A549 (cell line): ENCODE measurements around the gene ZMYM5. TPM values are rescaled to one million over a fixed set of nuclear protein-coding genes. Genes with fewer than 3 reads are reported as not detected.
A peak's percentile ranks its signal among the peaks of the same experiment; 100 is the strongest.
"Not testable (repeated sequence)": the region's sequence is repeated elsewhere in the genome, so short reads cannot be mapped to it uniquely, and the experiment has no call there.

ENCODE experiments used
- ATAC-seq, 2 experiments: fragments of 200-7000 bp in 1 of 2; fragments of >200 bp in 1 of 2; cut with Nextera tagmentation in 1 of 2; cut with Tn5 transposase in 1 of 2; 3 replicates each; pipeline versions ENCODE4 v1.8.0 to v1.9.1; 2018 to 2020; ENCODE audit warnings: mild to moderate bottlenecking in 1 of 2, moderate library complexity in 1 of 2
- CTCF ChIA-PET: fragments of 300-600 bp; sonication (Branson Sonifier 250); formaldehyde crosslinking; extraction: SDS; loops from one replicate; lab custom pipeline; 2021; ENCODE audit warnings: antibody characterized with exemption, inconsistent platforms; lab: Yijun Ruan, JAX
- POLR2A ChIA-PET: fragments of 350-600 bp; formaldehyde crosslinking; extraction: SDS; loops from one replicate; lab custom pipeline; 2021; ENCODE audit warnings: antibody characterized with exemption, inconsistent platforms; lab: Yijun Ruan, JAX
- DNase-seq, 2 experiments: peaks; one replicate each; pipeline versions ENCODE4 v3.0.0 to v3.0.0-alpha.2; 2011 to 2016; ENCODE audit warnings: low read depth in 1 of 2, low spot score in 1 of 2
- FAIRE-seq: peaks from 2 replicates; lab custom pipeline; 2011; peaks lifted over from hg19 to GRCh38; lab: Jason Lieb, UNC
- H3K27ac ChIP-seq, 2 experiments: fragments of >200 bp; sonication (Bioruptor Twin); formaldehyde crosslinking; 3 replicates each; pipeline ENCODE4 v1.5.1; 2016 to 2017
- H3K4me1 ChIP-seq: fragments of >200 bp; sonication (Bioruptor Twin); formaldehyde crosslinking; 3 replicates; pipeline ENCODE4 v1.6.1; 2016
- H3K4me2 ChIP-seq: fragments of >200 bp; sonication (Bioruptor Twin); formaldehyde crosslinking; 3 replicates; pipeline ENCODE4 v1.6.1; 2016
- H3K4me3 ChIP-seq: fragments of >200 bp; sonication (Bioruptor Twin); formaldehyde crosslinking; 3 replicates; pipeline ENCODE4 v1.5.1; 2016
- H3K9me3 ChIP-seq: fragments of >200 bp; sonication (Bioruptor Twin); formaldehyde crosslinking; 3 replicates; pipeline ENCODE4 v1.6.1; 2016
- BCL3 ChIP-seq: fragments of >200 bp; sonication (Bioruptor Twin); formaldehyde crosslinking; IDR thresholded peaks from 3 replicates; pipeline ENCODE4 v1.6.1; 2016
- CBX8 ChIP-seq: fragments of 200-600 bp; sonication (generic); IDR thresholded peaks from 2 replicates; pipeline ENCODE4 v1.6.1; 2016
- CTCF ChIP-seq: fragments of >200 bp; sonication (Bioruptor Twin); formaldehyde crosslinking; IDR thresholded peaks from 3 replicates; pipeline ENCODE4 v1.5.1; 2016
- E2F6 ChIP-seq: IDR thresholded peaks from 2 replicates; pipeline ENCODE4 v1.6.1; 2012; ENCODE audit warnings: low read depth, borderline replicate concordance
- ELK1 ChIP-seq: fragments of 150-350 bp; IDR thresholded peaks from 2 replicates; pipeline ENCODE4 v1.6.1; 2014; ENCODE audit warnings: low read depth, mild to moderate bottlenecking, low read length
- EP300 ChIP-seq, 2 experiments: fragments of >200 bp; sonication (Bioruptor Twin); formaldehyde crosslinking; IDR thresholded peaks; 2 replicates in 1 of 2; 3 replicates in 1 of 2; pipeline ENCODE4 v1.6.1; 2016 to 2017
- ESRRA ChIP-seq: fragments of 150-350 bp; IDR thresholded peaks from 2 replicates; pipeline ENCODE4 v1.6.1; 2014; ENCODE audit warnings: mild to moderate bottlenecking, low read length, borderline replicate concordance
- FOSB ChIP-seq: fragments of 250-450 bp; sonication (Bioruptor Pico); IDR thresholded peaks from 2 replicates; pipeline ENCODE4 v1.5.0; 2020; ENCODE audit warnings: mild to moderate bottlenecking, moderate library complexity
- FOSL2 ChIP-seq, 2 experiments: fragments of 450-650 bp in 1 of 2; fragments of >200 bp in 1 of 2; sonication (Bioruptor Twin) in 1 of 2; formaldehyde crosslinking; IDR thresholded peaks; 2 replicates each; pipeline versions ENCODE4 v1.5.0 to v1.6.1; 2016 to 2020; ENCODE audit warnings: mild to moderate bottlenecking in 1 of 2, moderate library complexity in 1 of 2
- HOXA7 ChIP-seq: fragments of 250-450 bp; sonication (Bioruptor Pico); IDR thresholded peaks from 2 replicates; pipeline ENCODE4 v1.5.0; 2020; ENCODE audit warnings: mild to moderate bottlenecking, moderate library complexity
- JUN ChIP-seq, 2 experiments: fragments of >200 bp; sonication (Bioruptor Twin); formaldehyde crosslinking; IDR thresholded peaks; 2 replicates in 1 of 2; 3 replicates in 1 of 2; pipeline ENCODE4 v1.6.1; 2016 to 2017
- JUNB ChIP-seq: fragments of >200 bp; sonication (Bioruptor Twin); formaldehyde crosslinking; IDR thresholded peaks from 2 replicates; pipeline ENCODE4 v1.6.1; 2016
- KDM1A ChIP-seq: fragments of 200-600 bp; sonication (generic); IDR thresholded peaks from 2 replicates; pipeline ENCODE4 v1.6.1; 2016; ENCODE audit warnings: low read depth, mild to moderate bottlenecking
- MAX ChIP-seq: IDR thresholded peaks from 2 replicates; pipeline ENCODE4 v1.6.1; 2012
- MYC ChIP-seq: IDR thresholded peaks from 2 replicates; pipeline ENCODE4 v1.6.1; 2012; ENCODE audit warnings: mild to moderate bottlenecking, inconsistent platforms, low read length, improper control_type of control experiment, borderline replicate concordance
- NFE2L2 ChIP-seq: fragments of 150-350 bp; conservative IDR thresholded peaks from 2 replicates; pipeline ENCODE4 v1.6.1; 2014; ENCODE audit warnings: low read length
- PHF8 ChIP-seq: fragments of 200-600 bp; sonication (generic); IDR thresholded peaks from 2 replicates; pipeline ENCODE4 v1.6.1; 2016; ENCODE audit warnings: low read depth, mild to moderate bottlenecking, antibody characterized with exemption, moderate library complexity, borderline replicate concordance
- POLR2A ChIP-seq: IDR thresholded peaks from 2 replicates; pipeline ENCODE4 v1.6.1; 2012; ENCODE audit warnings: mild to moderate bottlenecking, low read length
- RFX5 ChIP-seq: fragments of 450-650 bp; IDR thresholded peaks from 2 replicates; pipeline ENCODE4 v1.7.1; 2014; ENCODE audit warnings: antibody characterized with exemption, mild to moderate bottlenecking, moderate library complexity
- SREBF2 ChIP-seq: fragments of 450-650 bp; IDR thresholded peaks from 2 replicates; pipeline ENCODE4 v1.6.1; 2014; ENCODE audit warnings: mild to moderate bottlenecking, moderate library complexity
- ZC3H11A ChIP-seq: fragments of 450-650 bp; IDR thresholded peaks from 2 replicates; pipeline ENCODE4 v1.6.1; 2014; ENCODE audit warnings: antibody characterized with exemption, mild to moderate bottlenecking
- WGBS: methylation state at CpG from one replicate; pipeline ENCODE4 v1.1.6; 2017; ENCODE audit errors: missing lambda C conversion rate; 5-methylcytosine and 5-hydroxymethylcytosine counted together
- polyA plus RNA-seq, 4 experiments: library from polyadenylated mRNA; depleted of rRNA in 3 of 4; stranded (reverse); fragments of >200 nt; fragmentation: RNase III in 1 of 4; extraction: RNeasy Plus Mini Kit Qiagen cat#74134 plus additional on column Dnase treatment in 1 of 4; gene quantifications; 2 replicates in 3 of 4; 3 replicates in 1 of 4; pipeline ENCODE4 v1.2.3, GENCODE V29; 2011 to 2017

Gene ZMYM5
- polyA plus RNA-seq, 2 of the 4 experiments (the other 2 are of a cell fraction): 6.1 to 14.3 TPM

GRCh38 chr13:19782727-19783682, 80.4 kb downstream of the ZMYM5 start, which contains the start of gene PSPC1:
Gene PSPC1 (minus strand): TSS chr13:19782945. CDS start chr13:19782757, 188 bp downstream.
- not testable (repeated sequence) for H3K4me1 ChIP-seq, FAIRE-seq, H3K9me3 ChIP-seq
- peak within 1 kb of the TSS; percentile 93 for H3K4me3 ChIP-seq
- ATAC-seq (peak; percentile 93 to 96), DNase-seq (peak; percentile 75 to 94)
- 23% methylated on average over 46 of the region's 50 CpGs for WGBS
- peak within 1 kb of the TSS; percentile 96 for H3K27ac ChIP-seq
- TF ChIP-seq JUN (IDR thresholded peaks at IDR 0.05) (peak; percentile 68 to 79; a peak in 3 of 5 replicates), E2F6 (0 out of 2 replicates have a peak, but pooled peaks have one; percentile 17), BCL3 (peak; percentile 17; the same call in 1 of the 3 replicates), PHF8 (peak; percentile 46), POLR2A (peak; percentile 89), MAX (0 out of 2 replicates have a peak, but pooled peaks have one; percentile 36)
- ChIA-PET CTCF (interaction anchor here (1.0 to 1.1 kb wide), 2 partner anchors 13 to 81 kb away, joined by 3 read pairs; no protein-coding TSS in a partner anchor), POLR2A (interaction anchor here (0.7 to 2.3 kb wide), 6 partner anchors 12 to 183 kb away, joined by 3 to 9 read pairs (median 4); partner anchors contain the start of genes MPHOSPH8 and ZMYM5)
- peak within 1 kb of the TSS; percentile 84 for H3K4me2 ChIP-seq

- Histone ChIP-seq H3K4me1 (peaks cover 3% of the 10 kb centered on the region; the same call in 1 of the 3 replicates), H3K9me3 (no peaks in the 10 kb centered on the region), H3K27ac (peak overlapping the region; percentile 96), H3K4me2 (peak overlapping the region; percentile 84), H3K4me3 (peak overlapping the region; percentile 93)
- peak; percentile 1 to 12 for DNase-seq
- peak; percentile 77 to 79 for ATAC-seq
- TF ChIP-seq ZC3H11A (no peak), FOSB (no peak), NFE2L2 (no peak), KDM1A (no peak), SREBF2 (no peak), MYC (no peak), EP300 (IDR thresholded peaks at IDR 0.05) (no peak), ESRRA (no peak), CTCF (no peak), JUNB (no peak), FOSL2 (IDR thresholded peaks at IDR 0.05) (no peak), FOSL2 (CRISPR knock-in tag; IDR thresholded peaks at IDR 0.05) (no peak), RFX5 (no peak), PHF8 (no peak; the same call in 1 of the 2 replicates), CBX8 (no peak), ELK1 (no peak), HOXA7 (CRISPR knock-in tag) (no peak)
- no peak for FAIRE-seq
- under 1% methylated on average over 43 of the region's 77 CpGs for WGBS
- ChIA-PET CTCF (interaction anchor here (1.1 kb wide), 1 partner anchor 82 kb away, joined by 3 read pairs; no protein-coding TSS in a partner anchor), POLR2A (interaction anchor here (0.7 to 2.3 kb wide), 5 partner anchors 11 to 184 kb away, joined by 3 to 9 read pairs (median 4); partner anchors contain the start of genes MPHOSPH8 and ZMYM5)
Measured at GRCh38 chr13:19782049-19782726, 81.3 kb downstream of the ZMYM5 start.
